C4-2B (cell line): Measurements from ENCODE around the gene CA5A.

Experiments
- ZFX ChIP-seq: fragments of 450-650 bp; IDR thresholded peaks from 2 replicates; pipeline ENCODE4 v1.6.1; 2017
- TF ChIP-seq, protein P1 (sequence below): fragments of 450-650 bp; conservative IDR thresholded peaks from 2 replicates; pipeline ENCODE4 v1.5.1; 2017; ENCODE audit warnings: mild to moderate bottlenecking

DNA sequence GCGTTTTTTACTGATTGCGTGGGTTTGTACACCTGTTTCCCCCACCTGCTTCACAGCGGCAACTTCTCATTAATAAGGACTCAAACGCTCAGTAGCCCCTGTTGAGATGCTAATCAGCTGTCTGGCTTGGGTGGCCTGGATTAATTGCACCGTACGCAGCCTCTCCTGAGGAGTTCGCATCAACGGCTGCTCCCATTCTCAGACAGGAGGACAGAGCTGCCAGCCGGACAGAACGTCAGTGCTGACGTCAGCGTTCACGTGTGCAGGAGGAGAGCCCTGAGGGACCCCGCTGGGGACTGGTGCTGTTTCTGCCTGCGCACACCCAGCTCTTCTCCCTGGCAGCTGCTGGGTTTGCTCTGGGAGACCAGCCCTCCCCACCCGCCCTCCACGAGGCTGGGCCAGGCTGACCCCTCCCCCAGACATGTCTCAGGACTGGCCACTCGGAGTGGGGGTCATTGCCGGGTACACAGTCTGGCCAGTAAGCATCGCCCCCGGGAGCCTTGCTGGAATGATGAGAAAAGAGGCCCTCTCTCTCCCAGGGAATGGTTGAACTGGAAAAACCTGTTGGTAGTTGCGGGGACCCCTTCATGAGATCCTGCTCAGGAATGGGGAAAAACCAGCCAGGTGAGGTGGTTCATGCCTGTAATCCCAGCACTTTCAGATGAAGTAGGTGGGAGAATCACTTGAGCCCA lies 9.2 kb upstream of the CA5A start:
- TF ChIP-seq, protein P1, sequence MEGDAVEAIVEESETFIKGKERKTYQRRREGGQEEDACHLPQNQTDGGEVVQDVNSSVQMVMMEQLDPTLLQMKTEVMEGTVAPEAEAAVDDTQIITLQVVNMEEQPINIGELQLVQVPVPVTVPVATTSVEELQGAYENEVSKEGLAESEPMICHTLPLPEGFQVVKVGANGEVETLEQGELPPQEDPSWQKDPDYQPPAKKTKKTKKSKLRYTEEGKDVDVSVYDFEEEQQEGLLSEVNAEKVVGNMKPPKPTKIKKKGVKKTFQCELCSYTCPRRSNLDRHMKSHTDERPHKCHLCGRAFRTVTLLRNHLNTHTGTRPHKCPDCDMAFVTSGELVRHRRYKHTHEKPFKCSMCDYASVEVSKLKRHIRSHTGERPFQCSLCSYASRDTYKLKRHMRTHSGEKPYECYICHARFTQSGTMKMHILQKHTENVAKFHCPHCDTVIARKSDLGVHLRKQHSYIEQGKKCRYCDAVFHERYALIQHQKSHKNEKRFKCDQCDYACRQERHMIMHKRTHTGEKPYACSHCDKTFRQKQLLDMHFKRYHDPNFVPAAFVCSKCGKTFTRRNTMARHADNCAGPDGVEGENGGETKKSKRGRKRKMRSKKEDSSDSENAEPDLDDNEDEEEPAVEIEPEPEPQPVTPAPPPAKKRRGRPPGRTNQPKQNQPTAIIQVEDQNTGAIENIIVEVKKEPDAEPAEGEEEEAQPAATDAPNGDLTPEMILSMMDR, result no peak
- no peak for TF ChIP-seq ZFX
